ENCODE data around the gene PHF24.

Gene PHF24

GRCh38 chr9:34976992-34977391 is 18.9 kb downstream of the PHF24 start:
- DNase-seq: no peak
- Histone ChIP-seq H3K4me1 (no peaks in the 10 kb centered on the region), H3K4me3 (ENCODE audit: low read depth, low read length) (no peak overlapping the region), H3K36me3 (no peaks in the 10 kb centered on the region), H3K9me3 (no peaks in the 10 kb centered on the region), H3K27me3 (no peaks in the 10 kb centered on the region)
- TF ChIP-seq, protein P1, sequence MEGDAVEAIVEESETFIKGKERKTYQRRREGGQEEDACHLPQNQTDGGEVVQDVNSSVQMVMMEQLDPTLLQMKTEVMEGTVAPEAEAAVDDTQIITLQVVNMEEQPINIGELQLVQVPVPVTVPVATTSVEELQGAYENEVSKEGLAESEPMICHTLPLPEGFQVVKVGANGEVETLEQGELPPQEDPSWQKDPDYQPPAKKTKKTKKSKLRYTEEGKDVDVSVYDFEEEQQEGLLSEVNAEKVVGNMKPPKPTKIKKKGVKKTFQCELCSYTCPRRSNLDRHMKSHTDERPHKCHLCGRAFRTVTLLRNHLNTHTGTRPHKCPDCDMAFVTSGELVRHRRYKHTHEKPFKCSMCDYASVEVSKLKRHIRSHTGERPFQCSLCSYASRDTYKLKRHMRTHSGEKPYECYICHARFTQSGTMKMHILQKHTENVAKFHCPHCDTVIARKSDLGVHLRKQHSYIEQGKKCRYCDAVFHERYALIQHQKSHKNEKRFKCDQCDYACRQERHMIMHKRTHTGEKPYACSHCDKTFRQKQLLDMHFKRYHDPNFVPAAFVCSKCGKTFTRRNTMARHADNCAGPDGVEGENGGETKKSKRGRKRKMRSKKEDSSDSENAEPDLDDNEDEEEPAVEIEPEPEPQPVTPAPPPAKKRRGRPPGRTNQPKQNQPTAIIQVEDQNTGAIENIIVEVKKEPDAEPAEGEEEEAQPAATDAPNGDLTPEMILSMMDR (IDR thresholded peaks at IDR 0.05; ENCODE audit: low read depth, low read length): no peak

DNA sequence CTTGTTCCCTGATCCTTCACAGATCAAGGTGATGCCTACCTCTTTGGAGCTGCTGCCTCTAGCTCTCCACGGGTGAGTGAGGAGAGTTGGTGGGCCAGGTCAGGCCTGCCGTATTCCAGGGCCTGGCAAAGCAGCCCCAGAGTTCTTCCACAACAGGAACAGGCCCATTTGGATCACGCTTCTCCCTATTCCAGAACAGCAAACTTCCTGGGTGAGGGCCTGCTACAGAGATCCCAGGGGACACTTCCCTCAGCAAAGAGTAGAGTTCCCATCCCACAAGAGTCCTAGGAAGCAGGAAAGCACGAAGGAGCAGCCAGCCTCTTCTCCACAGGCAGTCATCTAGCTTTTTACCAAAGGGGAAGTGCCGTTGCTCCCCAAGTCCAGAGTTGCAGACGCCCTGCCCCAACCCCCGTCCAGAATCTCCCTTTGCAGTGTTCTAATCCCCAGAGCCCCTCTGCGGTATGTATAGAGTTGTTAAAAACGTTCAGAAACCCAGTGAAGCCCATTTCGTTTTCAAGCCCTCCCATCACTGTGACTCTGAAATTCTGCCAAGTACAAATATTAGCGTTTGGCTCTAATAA is 22.2 kb downstream of the PHF24 start:
- no peaks in the 10 kb centered on the region for H3K36me3 ChIP-seq
- H3K9me3 ChIP-seq: no peaks in the 10 kb centered on the region
- no peak for DNase-seq
- TF ChIP-seq, protein P1 (IDR thresholded peaks at IDR 0.05; ENCODE audit: low read depth, low read length): no peak
- no peaks in the 10 kb centered on the region for H3K4me1 ChIP-seq
- H3K4me3 ChIP-seq (ENCODE audit: low read depth, low read length): no peak overlapping the region
- no peaks in the 10 kb centered on the region for H3K27me3 ChIP-seq

DNA sequence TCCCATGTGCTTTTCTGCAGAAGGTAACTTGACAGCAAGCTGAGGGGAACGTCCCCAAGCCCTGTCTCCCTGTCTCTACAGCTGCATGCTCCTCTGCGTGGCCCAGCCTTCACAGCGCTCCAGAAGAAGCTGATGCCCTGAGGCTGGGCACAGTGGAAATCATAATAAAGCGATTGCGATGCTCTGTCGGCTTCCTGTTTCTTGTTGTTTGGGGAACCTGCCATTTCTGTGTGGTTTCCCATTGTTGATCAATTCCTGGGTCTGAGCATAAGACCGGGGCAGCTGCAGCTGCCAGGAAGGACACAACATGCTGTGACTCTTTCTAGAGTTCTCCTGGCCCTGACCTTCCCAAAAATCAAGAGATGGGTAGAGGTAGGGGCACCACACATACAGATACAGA is 24.3 kb downstream of the PHF24 start:
- TF ChIP-seq, protein P1 (IDR thresholded peaks at IDR 0.05; ENCODE audit: low read depth, low read length): no peak
- Histone ChIP-seq H3K9me3 (no peaks in the 10 kb centered on the region), H3K36me3 (no peaks in the 10 kb centered on the region), H3K4me3 (ENCODE audit: low read depth, low read length) (no peak overlapping the region), H3K4me1 (peaks cover 16% of the 10 kb centered on the region), H3K27me3 (no peaks in the 10 kb centered on the region)
- DNase-seq: no peak

GRCh38 chr9:34983209-34983608 is 25.1 kb downstream of the PHF24 start:
- Histone ChIP-seq H3K36me3 (no peaks in the 10 kb centered on the region), H3K4me3 (ENCODE audit: low read depth, low read length) (no peak overlapping the region), H3K27me3 (no peaks in the 10 kb centered on the region), H3K4me1 (peaks cover 16% of the 10 kb centered on the region), H3K9me3 (no peaks in the 10 kb centered on the region)
- DNase-seq: no peak
- TF ChIP-seq, protein P1 (IDR thresholded peaks at IDR 0.05; ENCODE audit: low read depth, low read length): no peak

DNA sequence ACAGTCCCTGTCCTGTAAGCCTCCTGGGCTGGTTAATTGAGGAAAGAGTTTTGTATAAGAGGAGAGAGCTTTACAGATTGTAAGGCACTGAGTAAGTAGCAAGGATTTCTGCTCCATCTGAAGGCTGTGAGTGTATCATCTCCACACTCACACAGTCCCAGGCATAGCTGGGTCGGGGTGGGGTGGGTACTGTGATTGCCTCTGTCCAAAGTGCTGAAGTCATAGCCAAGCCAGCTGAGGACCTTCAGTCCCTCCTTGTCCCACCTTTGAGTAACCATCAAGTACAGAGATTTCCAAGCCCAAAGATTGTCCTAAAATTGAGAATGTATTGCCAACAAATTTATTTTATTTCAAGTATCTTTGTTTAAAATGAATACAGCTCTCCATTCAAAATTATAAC is 26.0 kb downstream of the PHF24 start:
- Histone ChIP-seq H3K9me3 (no peaks in the 10 kb centered on the region), H3K4me1 (peaks cover 23% of the 10 kb centered on the region), H3K36me3 (no peaks in the 10 kb centered on the region), H3K4me3 (ENCODE audit: low read depth, low read length) (no peak overlapping the region), H3K27me3 (no peaks in the 10 kb centered on the region)
- no peak for DNase-seq
- TF ChIP-seq, protein P1 (IDR thresholded peaks at IDR 0.05; ENCODE audit: low read depth, low read length): no peak

- peak; percentile 68 for DNase-seq
- Histone ChIP-seq H3K4me1 (peaks cover 23% of the 10 kb centered on the region), H3K27me3 (no peaks in the 10 kb centered on the region), H3K9me3 (no peaks in the 10 kb centered on the region), H3K4me3 (ENCODE audit: low read depth, low read length) (no peak overlapping the region), H3K36me3 (no peaks in the 10 kb centered on the region)
- TF ChIP-seq, protein P1 (IDR thresholded peaks at IDR 0.05; ENCODE audit: low read depth, low read length): peak; percentile 95
Observed at GRCh38 chr9:34985311-34985899, 27.3 kb downstream of the PHF24 start.
